Nephron (organoid): Measurements from ENCODE around the gene STRBP.

Source experiments
- H3K27ac Mint-ChIP-seq, 3 experiments: 2 replicates each; pipeline ENCODE4 v1.8.0; 2020; ENCODE audit warnings: mixed read lengths in 3 of 3, mild to moderate bottlenecking in 2 of 3, moderate library complexity in 1 of 3
- H3K27me3 Mint-ChIP-seq: 2 replicates; pipeline ENCODE4 v1.8.0; 2021; ENCODE audit warnings: low read depth, mild to moderate bottlenecking, moderate library complexity, mixed read lengths
- H3K36me3 Mint-ChIP-seq: 2 replicates; pipeline ENCODE4 v1.8.0; 2020; ENCODE audit warnings: low read depth, mixed read lengths
- H3K4me1 Mint-ChIP-seq: 2 replicates; pipeline ENCODE4 v1.8.0; 2020; ENCODE audit warnings: mixed read lengths
- H3K4me3 Mint-ChIP-seq, 3 experiments: 2 replicates each; pipeline ENCODE4 v1.8.0; 2020; ENCODE audit warnings: mild to moderate bottlenecking in 3 of 3, mixed read lengths in 3 of 3, moderate library complexity in 2 of 3
- H3K9me3 Mint-ChIP-seq: 2 replicates; pipeline ENCODE4 v1.8.0; 2020; ENCODE audit warnings: mixed read lengths
- CTCF ChIP-seq, 3 experiments: fragments of 200-600 bp; sonication (generic); IDR thresholded peaks; one replicate each; pipeline ENCODE4 v1.5.0; 2021; ENCODE audit warnings: antibody characterized with exemption in 3 of 3; ENCODE audit not compliant: unreplicated experiment in 3 of 3

STRBP gene

GRCh38 chr9:123162360-123162759, 106.0 kb downstream of the STRBP start:
- Mint-ChIP-seq H3K27me3 (no peaks in the 10 kb centered on the region), H3K4me1 (no peaks in the 10 kb centered on the region), H3K36me3 (peaks cover 10% of the 10 kb centered on the region), H3K4me3 (no peak overlapping the region), H3K27ac (no peak overlapping the region), H3K9me3 (no peaks in the 10 kb centered on the region)
- no peak for TF ChIP-seq CTCF (IDR thresholded peaks at IDR 0.05; ENCODE audit: unreplicated experiment in 3 of 3)

GRCh38 chr9:123157221-123157620, 111.2 kb downstream of the STRBP start:
- Mint-ChIP-seq H3K27ac (no peak overlapping the region), H3K9me3 (no peaks in the 10 kb centered on the region), H3K36me3 (peaks cover 18% of the 10 kb centered on the region), H3K4me3 (no peak overlapping the region), H3K27me3 (no peaks in the 10 kb centered on the region), H3K4me1 (no peaks in the 10 kb centered on the region)
- TF ChIP-seq CTCF (IDR thresholded peaks at IDR 0.05; ENCODE audit: unreplicated experiment in 3 of 3): no peak

GRCh38 chr9:123150708-123151503, 117.5 kb downstream of the STRBP start:
- H3K9me3 Mint-ChIP-seq: peaks cover 4% of the 10 kb centered on the region
- H3K4me3 Mint-ChIP-seq: no peak overlapping the region
- no peak for TF ChIP-seq CTCF (IDR thresholded peaks at IDR 0.05; ENCODE audit: unreplicated experiment in 3 of 3)
- H3K36me3 Mint-ChIP-seq: peaks cover 41% of the 10 kb centered on the region
- H3K4me1 Mint-ChIP-seq: no peaks in the 10 kb centered on the region
- H3K27ac Mint-ChIP-seq: no peak overlapping the region
- no peaks in the 10 kb centered on the region for H3K27me3 Mint-ChIP-seq

- Mint-ChIP-seq H3K4me3 (no peak overlapping the region), H3K4me1 (no peaks in the 10 kb centered on the region), H3K27me3 (no peaks in the 10 kb centered on the region), H3K36me3 (peaks cover 53% of the 10 kb centered on the region), H3K9me3 (peaks cover 4% of the 10 kb centered on the region), H3K27ac (no peak overlapping the region)
- no peak for TF ChIP-seq CTCF (IDR thresholded peaks at IDR 0.05; ENCODE audit: unreplicated experiment in 3 of 3)
Measured at GRCh38 chr9:123149067-123149466, 119.3 kb downstream of the STRBP start.

- no peak for TF ChIP-seq CTCF (IDR thresholded peaks at IDR 0.05; ENCODE audit: unreplicated experiment in 3 of 3)
- H3K4me1 Mint-ChIP-seq: no peaks in the 10 kb centered on the region
- no peak overlapping the region for H3K27ac Mint-ChIP-seq
- H3K4me3 Mint-ChIP-seq: no peak overlapping the region
- no peaks in the 10 kb centered on the region for H3K27me3 Mint-ChIP-seq
- peaks cover 27% of the 10 kb centered on the region for H3K36me3 Mint-ChIP-seq
- H3K9me3 Mint-ChIP-seq: no peaks in the 10 kb centered on the region
Measured at GRCh38 chr9:123138163-123138562, 130.2 kb downstream of the STRBP start.

GRCh38 chr9:123135430-123135829, 133.0 kb downstream of the STRBP start:
- Mint-ChIP-seq H3K4me3 (no peak overlapping the region), H3K4me1 (no peaks in the 10 kb centered on the region), H3K27ac (no peak overlapping the region), H3K27me3 (no peaks in the 10 kb centered on the region), H3K36me3 (peaks cover 24% of the 10 kb centered on the region), H3K9me3 (no peaks in the 10 kb centered on the region)
- TF ChIP-seq CTCF (IDR thresholded peaks at IDR 0.05; ENCODE audit: unreplicated experiment in 3 of 3): no peak
